NT2/D1 (cell line): ENCODE measurements around the gene IGSF22.
"Not testable (repeated sequence)": the region's sequence is repeated elsewhere in the genome, so short reads cannot be mapped to it uniquely, and the experiment has no call there.

Experiments
- DNase-seq: peaks from one replicate; pipeline ENCODE4 v3.0.0-alpha.2; 2011; ENCODE audit warnings: low read depth, low spot score
- H3K27me3 ChIP-seq: 2 replicates; pipeline ENCODE4 v1.6.0; 2011; ENCODE audit warnings: mild to moderate bottlenecking; ENCODE audit not compliant: insufficient read length, insufficient read depth
- H3K36me3 ChIP-seq: 2 replicates; pipeline ENCODE4 v1.6.1; 2011; ENCODE audit warnings: mild to moderate bottlenecking, low read length, mixed read lengths; ENCODE audit not compliant: insufficient read depth, insufficient read length
- H3K4me1 ChIP-seq: 2 replicates; pipeline ENCODE4 v1.5.1; 2011; ENCODE audit not compliant: insufficient read depth, insufficient read length
- H3K4me3 ChIP-seq: 2 replicates; pipeline ENCODE4 v1.5.1; 2011; ENCODE audit warnings: low read depth; ENCODE audit not compliant: insufficient read length
- H3K9ac ChIP-seq: 2 replicates; pipeline ENCODE4 v1.6.0; 2011; ENCODE audit warnings: low read depth; ENCODE audit not compliant: insufficient read length
- H3K9me3 ChIP-seq: 2 replicates; pipeline ENCODE4 v1.5.1; 2011; ENCODE audit warnings: mild to moderate bottlenecking, low read length; ENCODE audit not compliant: insufficient read depth
- SUZ12 ChIP-seq: IDR thresholded peaks from 2 replicates; pipeline ENCODE4 v1.6.1; 2011; ENCODE audit not compliant: insufficient read length, insufficient read depth; ENCODE audit errors: extremely low read depth
- YY1 ChIP-seq: IDR thresholded peaks from 2 replicates; pipeline ENCODE4 v1.6.1; 2011; ENCODE audit not compliant: insufficient read length, insufficient read depth
- ZNF274 ChIP-seq: IDR thresholded peaks from 2 replicates; pipeline ENCODE4 v1.6.1; 2011; ENCODE audit warnings: mild to moderate bottlenecking, low read depth, low read length

IGSF22 gene

DNA sequence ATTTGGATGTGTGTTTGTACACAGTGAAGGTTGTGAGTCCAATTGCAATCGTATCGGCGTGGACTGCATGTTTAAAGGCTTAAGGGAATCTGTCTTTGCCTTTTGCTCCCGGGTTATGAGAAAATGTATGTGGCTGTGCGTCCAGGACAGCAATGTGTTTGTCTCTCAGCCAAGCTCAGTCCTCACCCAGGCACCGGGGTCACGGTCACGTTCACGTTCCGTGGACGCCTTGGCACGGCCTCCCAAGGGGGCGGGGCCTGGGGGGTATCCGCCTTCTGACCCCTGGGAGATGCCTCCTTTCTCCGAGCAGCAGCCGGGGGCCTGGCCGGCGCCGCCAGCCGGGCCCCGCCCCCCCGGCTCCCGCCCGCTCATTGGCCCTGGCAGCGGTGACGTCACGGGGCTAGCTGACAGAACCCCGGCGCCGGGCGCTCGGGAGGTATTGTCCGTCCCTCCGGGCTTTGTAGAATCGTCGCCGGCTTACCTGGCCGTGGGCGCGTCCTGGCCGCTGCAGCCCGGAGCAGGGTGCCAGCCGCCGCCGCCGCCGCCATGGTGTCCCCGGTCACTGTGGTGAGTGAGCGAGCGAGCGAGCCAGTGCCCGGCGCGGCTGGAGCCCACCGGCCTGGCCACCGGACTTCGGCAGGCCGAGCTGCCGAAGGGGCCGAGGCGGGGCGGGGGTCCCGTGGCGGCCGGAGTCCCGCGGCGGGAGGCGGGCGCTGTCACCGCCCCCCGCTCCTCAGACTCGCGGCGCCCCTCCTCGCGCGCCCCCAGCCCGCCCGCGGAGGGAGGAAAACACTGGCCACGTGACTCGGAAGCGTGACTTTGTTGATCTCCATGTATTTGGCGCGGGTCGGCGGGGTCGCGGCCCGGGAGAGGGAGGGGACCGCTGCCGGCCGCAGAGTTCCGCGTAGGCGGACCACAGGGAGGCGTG, 27.4 kb downstream of the IGSF22 start, which contains the start of gene TMEM86A:
TSS of gene TMEM86A (plus strand) at position 439 of the 928 bp plus-strand sequence. CDS start at position 547, 108 bp downstream.
- Histone ChIP-seq H3K27me3 (peaks cover 22% of the 10 kb centered on the region), H3K4me1 (no peaks in the 10 kb centered on the region), H3K9ac (peak within 1 kb of the TSS; percentile 42), H3K4me3 (peak within 1 kb of the TSS; percentile 40), H3K9me3 (no peaks in the 10 kb centered on the region), H3K36me3 (no peaks in the 10 kb centered on the region)
- TF ChIP-seq YY1 (no peak), ZNF274 (no peak), SUZ12 (no peak)
- peak; percentile 55 for DNase-seq

DNA sequence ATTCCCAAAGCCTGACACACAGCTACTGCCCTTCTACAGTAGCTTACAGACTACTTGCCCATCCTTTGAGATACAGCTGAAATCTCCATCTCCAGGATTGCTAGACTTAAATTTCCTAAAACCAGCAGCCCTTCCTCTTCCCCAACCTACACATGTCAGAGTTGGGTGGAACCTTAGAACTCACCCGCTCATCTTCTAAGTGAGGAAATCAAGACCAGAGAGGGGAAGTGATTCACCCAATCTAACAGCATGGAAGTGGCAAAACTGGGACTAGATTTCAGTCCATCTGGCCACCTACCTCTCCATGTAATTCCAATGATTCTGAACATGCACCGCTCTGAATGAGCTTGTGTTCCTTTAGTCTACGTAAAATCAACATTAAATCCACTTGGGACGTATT, 28.4 kb downstream of the IGSF22 start:
- H3K9ac ChIP-seq, result no peak overlapping the region

DNA sequence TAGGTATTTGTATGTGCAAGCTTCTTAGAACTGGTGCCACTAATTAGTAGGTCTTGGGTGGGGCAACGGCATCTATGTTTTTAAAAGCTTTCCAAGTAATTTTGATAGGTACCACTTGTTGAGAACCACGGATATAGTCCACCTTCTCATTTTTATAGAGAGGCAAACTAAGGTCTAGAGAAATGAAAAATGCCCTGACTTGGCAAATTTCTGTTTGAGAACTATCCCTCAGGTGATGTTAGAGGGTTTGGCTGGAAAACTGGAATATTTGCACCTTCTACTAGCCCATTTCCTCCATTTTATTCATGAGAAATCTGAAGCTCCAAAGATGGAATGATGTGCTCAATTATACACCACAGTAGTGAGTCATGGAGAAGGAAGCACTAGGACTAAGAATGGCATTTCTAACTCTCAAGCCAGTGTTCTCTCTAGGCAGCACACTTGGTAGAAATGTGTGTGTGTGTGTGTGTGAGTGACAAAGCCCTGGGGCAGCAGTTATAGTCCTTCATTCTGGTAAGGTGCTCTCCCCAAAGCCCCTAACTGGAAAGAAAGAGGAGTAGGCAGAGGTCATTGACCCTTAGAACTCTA, 29.3 kb downstream of the IGSF22 start:
- Histone ChIP-seq H3K27me3 (peaks cover 22% of the 10 kb centered on the region), H3K4me3 (no peak overlapping the region), H3K36me3 (no peaks in the 10 kb centered on the region), H3K9ac (no peak overlapping the region), H3K9me3 (no peaks in the 10 kb centered on the region), H3K4me1 (no peaks in the 10 kb centered on the region)
- no peak for DNase-seq
- TF ChIP-seq ZNF274 (no peak), YY1 (no peak), SUZ12 (no peak)

More for the DNA sequence above, 28.4 kb downstream of the IGSF22 start:
- no peak overlapping the region for H3K4me3 ChIP-seq
- H3K4me1 ChIP-seq, result no peaks in the 10 kb centered on the region
- TF ChIP-seq YY1 (no peak), SUZ12 (no peak), ZNF274 (no peak)
- DNase-seq, result no peak
- no peaks in the 10 kb centered on the region for H3K36me3 ChIP-seq
- H3K9me3 ChIP-seq, result no peaks in the 10 kb centered on the region
- peaks cover 22% of the 10 kb centered on the region for H3K27me3 ChIP-seq

DNA sequence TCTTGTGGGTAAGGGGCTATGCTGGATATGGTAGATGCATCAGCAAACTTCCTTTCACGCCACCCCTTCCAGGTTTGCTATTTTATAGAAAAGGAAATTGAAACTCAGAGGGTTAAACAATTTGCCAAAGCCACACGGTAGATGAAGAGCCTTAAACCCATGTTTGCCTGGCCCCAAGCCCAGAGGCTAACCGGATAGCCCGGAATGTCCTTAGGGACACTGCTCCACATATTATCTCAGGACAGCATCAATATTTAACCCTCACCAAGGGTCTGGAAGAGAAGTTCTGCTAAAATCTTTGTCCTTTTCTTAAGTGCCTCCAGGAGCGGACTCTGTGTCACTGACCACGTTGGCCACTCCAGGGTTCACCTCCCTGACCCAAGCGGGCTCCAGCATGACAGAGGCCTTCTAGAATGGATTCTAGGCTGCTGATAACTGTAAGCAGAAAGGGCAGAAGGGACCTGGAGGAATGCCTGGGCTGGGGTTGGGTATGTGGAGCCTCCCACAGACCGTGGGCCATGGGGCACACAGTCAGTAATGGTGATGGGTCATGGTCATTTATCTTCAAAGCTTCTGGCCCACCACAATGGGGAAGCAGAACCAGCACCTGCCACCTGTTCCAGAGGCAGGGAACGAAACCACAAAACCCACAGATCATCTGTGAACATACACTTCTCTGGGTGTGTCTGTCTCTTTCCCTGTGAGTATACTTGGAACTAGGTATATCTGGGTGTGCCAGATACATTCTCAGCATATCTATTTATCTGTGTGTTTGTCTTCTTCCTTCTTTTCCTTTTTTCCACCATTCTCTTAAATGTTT, 32.8 kb downstream of the IGSF22 start:
- Histone ChIP-seq H3K4me1 (no peaks in the 10 kb centered on the region), H3K4me3 (no peak overlapping the region), H3K36me3 (no peaks in the 10 kb centered on the region), H3K9ac (no peak overlapping the region), H3K9me3 (no peaks in the 10 kb centered on the region), H3K27me3 (peaks cover 10% of the 10 kb centered on the region)
- TF ChIP-seq YY1 (no peak), SUZ12 (no peak), ZNF274 (no peak)
- DNase-seq, result no peak

DNA sequence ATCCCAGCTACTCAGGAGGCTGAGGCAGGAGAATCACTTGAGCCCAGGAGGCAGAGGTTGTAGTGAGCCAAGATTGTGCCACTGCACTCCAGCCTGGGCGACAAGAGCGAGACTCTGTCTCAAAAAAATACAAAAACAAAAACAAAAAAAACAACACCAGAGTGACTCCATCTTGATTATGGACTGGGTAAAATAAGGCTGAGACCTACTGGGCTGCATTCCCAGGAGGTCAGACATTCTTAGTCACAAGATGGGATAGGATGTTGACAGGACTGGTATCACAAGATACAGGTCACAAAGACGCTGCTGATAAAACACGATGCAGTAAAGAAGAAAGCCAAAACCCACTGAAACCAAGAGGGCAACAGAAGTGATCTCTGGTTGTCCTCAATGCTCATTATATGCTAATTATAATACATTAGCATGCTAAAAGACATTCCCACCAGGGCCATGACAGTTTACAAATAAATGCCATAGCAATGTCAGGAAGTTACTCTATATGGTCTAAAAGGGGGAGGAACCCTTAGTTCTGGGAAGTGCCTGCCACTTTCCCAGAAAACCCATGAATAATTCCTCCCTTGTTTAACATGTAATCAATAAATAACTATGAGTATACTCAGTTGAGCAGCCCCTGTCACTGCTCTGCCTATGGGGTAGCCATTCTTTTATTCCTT, 34.4 kb downstream of the IGSF22 start:
- H3K4me1 ChIP-seq, H3K4me3 ChIP-seq: not testable (repeated sequence)

DNA sequence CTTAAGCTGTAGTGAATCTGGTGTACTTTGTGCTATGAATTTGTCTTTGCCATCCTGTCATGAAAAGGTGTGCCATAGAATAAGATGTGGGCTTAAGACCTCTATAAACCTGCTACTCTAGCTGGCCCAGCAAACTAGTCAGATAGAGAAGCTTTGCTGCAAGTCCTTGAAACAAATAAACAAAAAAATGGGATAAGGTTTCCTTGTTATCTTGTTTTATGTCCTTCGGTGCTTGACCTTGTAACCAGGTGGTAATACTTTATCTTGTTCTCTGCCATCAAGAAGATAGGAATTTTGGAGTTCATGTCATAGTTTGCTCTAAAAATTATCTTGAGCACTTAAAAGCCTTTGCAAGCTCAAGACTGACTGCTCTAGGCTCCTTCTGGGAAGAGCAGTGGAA, 41.7 kb downstream of the IGSF22 start:
- Histone ChIP-seq H3K9me3 (no peaks in the 10 kb centered on the region), H3K9ac (no peak overlapping the region), H3K27me3 (no peaks in the 10 kb centered on the region), H3K36me3 (no peaks in the 10 kb centered on the region), H3K4me3 (no peak overlapping the region), H3K4me1 (no peaks in the 10 kb centered on the region)
- DNase-seq, result no peak
- TF ChIP-seq SUZ12, result no peak
- TF ChIP-seq ZNF274, result no peak
- no peak for TF ChIP-seq YY1

More for the DNA sequence above, 34.4 kb downstream of the IGSF22 start:
- H3K27me3 ChIP-seq, H3K9me3 ChIP-seq, DNase-seq, H3K9ac ChIP-seq, H3K36me3 ChIP-seq: not testable (repeated sequence)

DNA sequence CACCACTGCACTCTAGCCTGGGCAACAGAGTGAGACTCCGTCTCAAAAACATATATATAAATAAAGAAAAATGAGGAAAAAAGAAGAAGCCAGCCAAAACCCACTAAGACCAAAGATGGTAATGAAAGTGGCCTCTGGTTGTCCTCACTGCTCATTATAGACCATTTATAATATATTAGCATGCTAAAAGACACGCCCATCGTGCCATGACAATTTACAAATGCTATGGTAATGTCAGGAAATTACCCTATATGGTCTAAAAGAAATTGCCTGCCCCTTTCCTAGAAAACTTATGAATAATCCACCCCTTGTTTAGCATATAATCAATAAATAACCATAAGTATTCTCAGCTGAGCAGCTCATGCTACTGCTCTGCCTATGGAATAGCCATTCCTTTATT, 43.5 kb downstream of the IGSF22 start:
- Histone ChIP-seq H3K9ac (no peak overlapping the region), H3K9me3 (no peaks in the 10 kb centered on the region), H3K36me3 (no peaks in the 10 kb centered on the region), H3K4me1 (no peaks in the 10 kb centered on the region), H3K4me3 (no peak overlapping the region), H3K27me3 (no peaks in the 10 kb centered on the region)
- no peak for DNase-seq
- no peak for TF ChIP-seq SUZ12
- TF ChIP-seq YY1, result no peak
- no peak for TF ChIP-seq ZNF274

DNA sequence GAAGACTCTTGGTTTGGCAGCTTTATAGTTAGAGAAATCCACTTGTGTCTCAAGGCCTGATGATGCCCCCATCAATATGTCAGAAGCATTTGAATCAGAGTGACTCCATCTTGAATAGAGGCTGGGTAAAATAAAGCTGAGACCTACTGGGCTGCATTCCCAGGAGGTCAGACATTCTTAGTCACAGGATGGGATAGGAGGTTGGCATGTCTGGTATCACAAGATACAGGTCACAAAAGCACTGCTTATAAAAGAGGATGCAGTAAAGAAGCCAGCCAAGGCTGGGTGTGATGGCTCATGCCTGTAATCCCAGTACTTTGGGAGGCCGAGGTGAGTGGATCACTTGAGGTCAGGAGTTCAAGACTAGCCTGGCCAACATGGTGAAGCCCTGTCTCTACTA, 44.0 kb downstream of the IGSF22 start:
- H3K27me3 ChIP-seq, H3K4me1 ChIP-seq, H3K4me3 ChIP-seq, H3K36me3 ChIP-seq, H3K9ac ChIP-seq, H3K9me3 ChIP-seq, DNase-seq: not testable (repeated sequence)
